NCI-H1694 (cell line): ENCODE measurements around the gene LNX1.
"Not testable (repeated sequence)": the region's sequence is repeated elsewhere in the genome, so short reads cannot be mapped to it uniquely, and the experiment has no call there.

Experiments
- DNase-seq: peaks from one replicate; lab custom pipeline; 2025; lab: John Stamatoyannopoulos, UW

The LNX1 gene

GRCh38 chr4:53463340-53463739 is 127.9 kb downstream of the LNX1 start:
- DNase-seq = no peak

DNA sequence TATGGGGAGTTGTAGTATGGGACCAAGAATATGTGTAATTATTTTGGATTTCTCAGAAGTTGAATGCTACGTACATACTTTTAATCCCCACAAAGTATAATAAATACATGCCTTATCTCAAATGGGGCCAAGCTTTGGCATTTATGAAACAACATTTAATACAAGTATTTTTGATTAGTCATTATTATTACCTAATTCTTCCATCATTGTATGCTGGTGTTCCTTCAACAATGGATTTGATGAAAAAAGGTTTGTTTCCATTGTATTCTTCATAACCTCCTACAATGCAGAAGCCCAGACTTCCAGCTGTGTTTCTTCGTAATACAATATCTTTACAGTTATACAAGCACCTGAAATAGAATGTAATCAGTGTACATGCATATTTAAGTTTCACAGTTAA is 130.0 kb downstream of the LNX1 start:
- DNase-seq = no peak

- DNase-seq = no peak
Measured at GRCh38 chr4:53459548-53459947, 131.7 kb downstream of the LNX1 start.

GRCh38 chr4:53456178-53456577 is 135.1 kb downstream of the LNX1 start:
- no peak for DNase-seq

DNA sequence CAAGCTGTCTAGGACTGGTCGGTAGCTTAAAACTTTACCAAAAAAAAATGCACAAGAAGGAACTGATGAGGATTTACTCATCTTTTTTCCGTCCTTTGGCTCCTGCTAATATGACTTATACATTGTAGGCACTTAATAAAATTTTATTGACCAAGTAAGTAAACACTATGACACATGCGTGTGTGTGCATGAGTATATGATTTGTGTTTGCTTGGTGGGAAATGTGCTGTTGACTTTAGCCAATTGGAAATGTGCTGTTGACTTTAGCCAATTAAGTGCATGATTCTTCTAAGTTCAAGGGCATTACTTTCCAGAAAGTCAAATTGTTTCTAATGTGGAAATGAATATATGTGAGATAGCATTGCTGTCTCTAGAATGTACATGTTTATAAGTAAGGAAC is 135.5 kb downstream of the LNX1 start:
- no peak for DNase-seq

DNA sequence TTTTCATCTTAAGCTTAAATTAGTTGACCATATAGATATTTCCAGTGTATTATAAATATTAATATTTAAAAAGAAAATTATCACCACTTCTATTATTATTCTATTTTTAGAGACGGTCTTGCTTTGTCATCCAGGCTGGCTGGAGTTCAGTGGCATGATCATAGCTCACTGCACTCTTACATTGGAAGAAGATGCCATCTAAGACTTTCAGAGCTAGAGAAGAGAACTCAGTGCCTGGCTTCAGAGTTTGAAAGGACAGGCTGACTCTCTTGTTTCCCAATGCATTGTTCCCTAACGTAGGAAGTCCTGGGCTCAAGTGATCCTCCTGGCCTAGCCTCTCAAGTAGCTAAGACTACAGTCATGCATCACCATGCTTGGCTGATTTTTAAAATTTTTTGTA is 137.9 kb downstream of the LNX1 start:
- DNase-seq = no peak

- no peak for DNase-seq
Measured at GRCh38 chr4:53450773-53451172, 140.5 kb downstream of the LNX1 start.

DNA sequence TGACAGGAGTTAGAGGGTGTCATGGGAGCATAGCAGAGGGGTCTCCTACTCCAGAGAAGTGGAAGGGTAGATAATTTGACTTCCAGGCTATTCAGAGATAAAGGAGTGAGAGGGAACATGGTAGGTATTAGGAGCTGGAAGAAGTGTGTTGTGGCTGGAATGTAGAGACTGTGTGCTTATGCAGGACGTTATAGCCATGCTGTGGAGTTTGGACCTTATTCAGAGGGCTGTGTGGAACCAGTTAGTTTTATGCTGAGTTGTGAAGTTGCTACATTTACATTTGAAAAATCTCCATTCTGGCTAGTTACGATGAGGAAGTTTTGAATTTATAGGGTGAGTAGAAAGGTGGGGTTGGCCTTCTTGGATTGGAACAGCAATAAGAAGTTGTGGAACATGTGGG is 146.3 kb downstream of the LNX1 start:
- DNase-seq = no peak

- DNase-seq = no peak
Measured at GRCh38 chr4:53441564-53441963, 149.7 kb downstream of the LNX1 start.

DNA sequence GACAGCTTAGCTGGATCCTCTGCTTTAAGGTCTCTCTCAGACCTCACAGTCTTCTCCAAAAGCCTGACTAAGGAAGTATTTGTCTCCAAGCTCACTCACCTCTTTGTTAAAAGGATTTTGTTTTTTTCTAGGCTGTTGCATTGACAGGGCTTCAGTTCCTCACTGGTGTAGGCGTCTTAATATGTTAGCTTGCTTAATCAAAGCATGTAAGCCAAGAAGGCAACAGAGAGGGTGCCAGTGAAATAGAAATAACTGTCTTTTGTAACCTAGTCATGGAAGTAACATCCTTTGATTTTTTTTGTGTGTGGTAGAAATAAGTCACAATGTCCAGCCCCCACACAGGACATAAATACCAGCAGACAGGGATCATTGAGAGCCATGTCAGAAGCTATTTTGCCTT is 155.0 kb downstream of the LNX1 start:
- DNase-seq = no peak

- DNase-seq = no peak
Measured at GRCh38 chr4:53432528-53433424, 158.5 kb downstream of the LNX1 start.

DNA sequence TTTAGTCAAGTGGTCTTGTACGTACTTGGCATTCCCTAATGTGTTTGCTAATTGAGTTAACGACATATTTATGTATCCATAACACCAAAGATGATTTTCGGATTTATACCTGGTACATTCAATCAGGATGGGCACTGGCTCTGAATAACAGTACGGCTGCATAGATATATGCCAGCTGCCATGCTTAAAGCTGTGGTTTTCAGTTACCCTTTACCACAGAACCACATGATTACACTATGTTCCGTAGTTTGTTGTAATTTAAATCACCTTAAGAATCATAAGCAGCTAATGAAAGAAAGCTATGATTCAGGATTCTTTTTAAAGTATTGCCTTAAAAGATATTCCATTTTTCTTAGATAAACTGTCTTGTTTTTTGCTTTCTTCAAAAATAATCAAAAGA is 160.2 kb downstream of the LNX1 start:
- no peak for DNase-seq

- DNase-seq = no peak
Measured at GRCh38 chr4:53427366-53427765, 163.9 kb downstream of the LNX1 start.

GRCh38 chr4:53424280-53424679 is 167.0 kb downstream of the LNX1 start:
- no peak for DNase-seq

GRCh38 chr4:53422367-53422766 is 168.9 kb downstream of the LNX1 start:
- no peak for DNase-seq

GRCh38 chr4:53421791-53422190 is 169.5 kb downstream of the LNX1 start:
- DNase-seq = no peak

GRCh38 chr4:53419208-53419607 is 172.1 kb downstream of the LNX1 start:
- no peak for DNase-seq

DNA sequence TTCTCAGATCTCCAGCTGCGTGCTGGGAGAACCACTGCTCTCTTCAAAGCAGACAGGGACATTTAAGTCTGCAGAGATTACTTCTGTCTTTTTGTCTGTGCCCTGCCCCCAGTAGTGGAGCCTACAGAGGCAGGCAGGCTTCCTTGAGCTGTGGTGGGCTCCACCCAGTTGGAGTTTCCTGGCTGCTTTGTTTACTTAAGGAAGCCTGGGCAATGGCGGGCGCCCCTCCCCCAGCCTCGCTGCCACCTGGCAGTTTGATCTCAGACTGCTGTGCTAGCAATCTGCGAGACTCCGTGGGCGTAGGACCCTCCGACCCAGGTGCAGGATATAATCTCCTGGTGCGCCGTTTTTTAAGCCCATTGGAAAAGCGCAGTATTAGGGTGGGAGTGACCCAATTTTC is 181.8 kb downstream of the LNX1 start:
- DNase-seq = not testable (repeated sequence)
